Activated naive CD8-positive, alpha-beta T cell treated with anti-CD3 and anti-CD28 coated beads, Interleukin-2, amount 50 U/mL, for 24 hours (primary cell): ENCODE results near the gene MTMR4.

Experiments used
- ATAC-seq: fragments of 150-1000 bp; cut with Tn5 transposase; one replicate; pipeline ENCODE4 v1.10.0; 2021
- DNase-seq: peaks from one replicate; pipeline ENCODE4 v3.0.0; 2021
- H3K27ac Mint-ChIP-seq: one replicate; pipeline ENCODE4 v1.8.0; 2021; ENCODE audit warnings: mild to moderate bottlenecking, mixed read lengths
- H3K27me3 Mint-ChIP-seq: one replicate; pipeline ENCODE4 v1.8.0; 2021; ENCODE audit warnings: mixed read lengths
- H3K36me3 Mint-ChIP-seq: one replicate; pipeline ENCODE4 v1.8.0; 2021; ENCODE audit warnings: low read depth, mixed read lengths
- H3K4me1 Mint-ChIP-seq: one replicate; pipeline ENCODE4 v1.8.0; 2021; ENCODE audit warnings: mixed read lengths
- H3K4me3 Mint-ChIP-seq: one replicate; pipeline ENCODE4 v1.8.0; 2021; ENCODE audit warnings: mild to moderate bottlenecking, moderate library complexity, mixed read lengths
- H3K9me3 Mint-ChIP-seq: one replicate; pipeline ENCODE4 v1.8.0; 2021; ENCODE audit warnings: mixed read lengths

The MTMR4 gene

DNA sequence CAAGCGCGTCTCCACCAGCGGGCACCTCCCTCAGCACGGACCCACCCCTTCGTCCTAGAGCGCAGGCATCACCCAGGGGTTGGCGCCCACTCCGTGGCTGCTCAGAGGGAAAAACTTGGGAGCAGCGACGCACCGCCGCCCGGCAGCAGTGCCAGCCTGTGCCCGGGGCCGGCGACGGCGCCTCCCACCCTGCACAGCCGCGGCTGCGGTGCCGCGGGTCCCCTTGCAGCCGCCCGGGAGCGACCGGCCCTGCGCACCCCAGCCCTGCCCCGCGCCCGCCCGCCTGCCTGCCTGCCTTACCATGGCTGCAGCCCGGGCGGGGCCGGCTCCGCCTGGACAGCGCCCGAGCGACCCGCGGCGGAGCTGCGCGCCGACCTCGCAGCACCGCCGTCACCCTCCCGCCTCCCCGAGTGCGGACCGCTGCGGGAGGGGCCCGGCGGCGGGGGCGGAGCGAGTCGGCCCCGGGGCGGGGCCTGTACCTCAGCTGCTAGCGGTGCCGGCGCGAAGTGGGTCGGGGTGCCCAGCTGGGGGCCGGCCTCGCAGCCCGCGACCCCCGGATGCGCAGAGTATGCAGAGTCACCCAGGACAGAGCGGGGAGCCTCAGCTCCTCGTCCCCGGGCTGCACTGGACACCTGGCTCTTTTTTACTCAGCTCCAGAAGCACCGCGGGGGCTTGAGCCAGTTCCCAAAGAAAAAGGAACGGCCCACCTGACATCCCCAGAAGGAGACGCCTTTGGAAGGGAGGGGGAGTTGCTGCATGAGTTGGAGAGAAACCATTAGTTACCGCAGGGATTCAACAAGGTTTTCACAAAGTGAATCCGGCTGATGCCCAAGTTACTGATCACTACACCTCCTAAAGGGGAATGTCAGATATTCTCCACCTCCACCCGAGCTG, 17.5 kb upstream of the MTMR4 start:
- Mint-ChIP-seq H3K4me1 (peaks cover 3% of the 10 kb centered on the region), H3K27ac (no peak overlapping the region), H3K4me3 (peak overlapping the region; percentile 38), H3K9me3 (no peaks in the 10 kb centered on the region), H3K36me3 (no peaks in the 10 kb centered on the region), H3K27me3 (peaks cover 33% of the 10 kb centered on the region)
- ATAC-seq (peak; percentile 81), DNase-seq (peak; percentile 59)

GRCh38 chr17:58531122-58531521, 16.7 kb upstream of the MTMR4 start:
- ATAC-seq (no peak), DNase-seq (no peak)
- H3K9me3 Mint-ChIP-seq: no peaks in the 10 kb centered on the region
- H3K27me3 Mint-ChIP-seq: peaks cover 33% of the 10 kb centered on the region
- peaks cover 3% of the 10 kb centered on the region for H3K4me1 Mint-ChIP-seq
- H3K27ac Mint-ChIP-seq: no peak overlapping the region
- H3K36me3 Mint-ChIP-seq: no peaks in the 10 kb centered on the region
- peak overlapping the region; percentile 32 for H3K4me3 Mint-ChIP-seq

GRCh38 chr17:58530655-58531054, 16.2 kb upstream of the MTMR4 start:
- Mint-ChIP-seq H3K27ac (no peak overlapping the region), H3K4me1 (peaks cover 3% of the 10 kb centered on the region), H3K4me3 (peak overlapping the region; percentile 32), H3K27me3 (peaks cover 32% of the 10 kb centered on the region), H3K9me3 (no peaks in the 10 kb centered on the region), H3K36me3 (no peaks in the 10 kb centered on the region)
- no peak for ATAC-seq
- no peak for DNase-seq

- ATAC-seq: no peak
- Mint-ChIP-seq H3K4me1 (peaks cover 3% of the 10 kb centered on the region), H3K4me3 (no peak overlapping the region), H3K27ac (no peak overlapping the region), H3K9me3 (no peaks in the 10 kb centered on the region), H3K27me3 (peaks cover 24% of the 10 kb centered on the region), H3K36me3 (no peaks in the 10 kb centered on the region)
- no peak for DNase-seq
Observed at GRCh38 chr17:58529275-58529674, 14.8 kb upstream of the MTMR4 start.

- Mint-ChIP-seq H3K4me1 (peaks cover 3% of the 10 kb centered on the region), H3K9me3 (no peaks in the 10 kb centered on the region), H3K27me3 (peaks cover 24% of the 10 kb centered on the region), H3K4me3 (no peak overlapping the region), H3K36me3 (no peaks in the 10 kb centered on the region), H3K27ac (no peak overlapping the region)
- ATAC-seq (no peak), DNase-seq (no peak)
Observed at GRCh38 chr17:58528443-58528842, 14.0 kb upstream of the MTMR4 start.

- Mint-ChIP-seq H3K4me1 (peaks cover 3% of the 10 kb centered on the region), H3K27ac (no peak overlapping the region), H3K9me3 (no peaks in the 10 kb centered on the region), H3K27me3 (peaks cover 19% of the 10 kb centered on the region), H3K36me3 (no peaks in the 10 kb centered on the region), H3K4me3 (no peak overlapping the region)
- ATAC-seq: no peak
- DNase-seq: no peak
Observed at GRCh38 chr17:58527949-58528348, 13.5 kb upstream of the MTMR4 start.

GRCh38 chr17:58527306-58527705, 12.9 kb upstream of the MTMR4 start:
- Mint-ChIP-seq H3K9me3 (no peaks in the 10 kb centered on the region), H3K27ac (no peak overlapping the region), H3K4me3 (no peak overlapping the region), H3K4me1 (peaks cover 3% of the 10 kb centered on the region), H3K27me3 (peaks cover 14% of the 10 kb centered on the region), H3K36me3 (no peaks in the 10 kb centered on the region)
- no peak for ATAC-seq
- DNase-seq: no peak

GRCh38 chr17:58525239-58525638, 10.8 kb upstream of the MTMR4 start:
- Mint-ChIP-seq H3K9me3 (no peaks in the 10 kb centered on the region), H3K27me3 (peaks cover 7% of the 10 kb centered on the region), H3K4me3 (no peak overlapping the region), H3K27ac (no peak overlapping the region), H3K36me3 (no peaks in the 10 kb centered on the region), H3K4me1 (no peaks in the 10 kb centered on the region)
- ATAC-seq: no peak
- no peak for DNase-seq

- peaks cover 4% of the 10 kb centered on the region for H3K36me3 Mint-ChIP-seq
- H3K9me3 Mint-ChIP-seq: no peaks in the 10 kb centered on the region
- H3K27ac Mint-ChIP-seq: no peak overlapping the region
- H3K4me3 Mint-ChIP-seq: no peak overlapping the region
- no peak for ATAC-seq
- peaks cover 5% of the 10 kb centered on the region for H3K27me3 Mint-ChIP-seq
- DNase-seq: no peak
- H3K4me1 Mint-ChIP-seq: peaks cover 24% of the 10 kb centered on the region
Observed at GRCh38 chr17:58521680-58522079, 7.2 kb upstream of the MTMR4 start.

- H3K36me3 Mint-ChIP-seq: peaks cover 4% of the 10 kb centered on the region
- ATAC-seq (no peak), DNase-seq (peak; percentile 18)
- H3K27ac Mint-ChIP-seq: no peak overlapping the region
- no peak overlapping the region for H3K4me3 Mint-ChIP-seq
- no peaks in the 10 kb centered on the region for H3K9me3 Mint-ChIP-seq
- H3K27me3 Mint-ChIP-seq: peaks cover 5% of the 10 kb centered on the region
- peaks cover 28% of the 10 kb centered on the region for H3K4me1 Mint-ChIP-seq
Observed at GRCh38 chr17:58520843-58521430, 6.5 kb upstream of the MTMR4 start.

- Mint-ChIP-seq H3K27me3 (peaks cover 5% of the 10 kb centered on the region), H3K27ac (peak overlapping the region; percentile 96), H3K4me3 (peak overlapping the region; percentile 90), H3K36me3 (peaks cover 5% of the 10 kb centered on the region), H3K9me3 (no peaks in the 10 kb centered on the region), H3K4me1 (peaks cover 45% of the 10 kb centered on the region)
- DNase-seq (peak; percentile 98), ATAC-seq (peak; percentile 91)
Observed at GRCh38 chr17:58517928-58518609, 3.6 kb upstream of the MTMR4 start.

DNA sequence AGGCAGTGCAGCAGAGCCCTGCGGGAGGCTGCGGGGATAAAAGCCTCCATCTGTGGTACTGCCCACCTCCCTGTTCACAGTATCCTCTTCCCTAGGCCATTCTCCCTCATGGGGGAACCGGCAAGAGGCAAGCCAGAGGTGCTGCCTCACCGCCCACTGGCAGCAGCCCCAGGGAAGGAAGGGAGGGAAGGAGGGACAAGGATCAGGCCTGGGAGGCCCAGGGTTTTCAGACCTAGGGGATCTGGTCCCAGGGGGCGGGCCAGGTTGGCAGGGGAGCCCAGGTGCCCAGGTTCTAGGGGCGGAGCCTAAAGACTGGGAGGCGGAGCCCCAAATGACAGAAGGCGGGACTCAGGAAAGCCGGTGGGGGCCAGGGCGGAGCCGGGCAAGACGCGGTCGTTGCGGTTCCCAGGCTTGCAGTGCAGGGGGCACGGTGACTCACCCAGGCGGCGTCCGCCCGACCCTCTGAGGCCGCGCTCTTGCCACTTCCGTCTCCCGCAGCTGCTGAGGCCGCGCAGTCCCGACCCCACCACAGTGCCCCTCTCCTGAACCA, 3.0 kb upstream of the MTMR4 start:
- Mint-ChIP-seq H3K27ac (peak overlapping the region; percentile 96), H3K27me3 (peaks cover 5% of the 10 kb centered on the region), H3K4me3 (peak overlapping the region; percentile 90), H3K4me1 (peaks cover 49% of the 10 kb centered on the region), H3K36me3 (peaks cover 10% of the 10 kb centered on the region), H3K9me3 (no peaks in the 10 kb centered on the region)
- DNase-seq (peak; percentile 98), ATAC-seq (no peak)

- ATAC-seq: no peak
- no peaks in the 10 kb centered on the region for H3K9me3 Mint-ChIP-seq
- DNase-seq: peak; percentile 8
- peaks cover 5% of the 10 kb centered on the region for H3K27me3 Mint-ChIP-seq
- peaks cover 49% of the 10 kb centered on the region for H3K4me1 Mint-ChIP-seq
- H3K4me3 Mint-ChIP-seq: peak overlapping the region; percentile 90
- peaks cover 15% of the 10 kb centered on the region for H3K36me3 Mint-ChIP-seq
- peak overlapping the region; percentile 96 for H3K27ac Mint-ChIP-seq
Observed at GRCh38 chr17:58516644-58517377, 2.4 kb upstream of the MTMR4 start.

DNA sequence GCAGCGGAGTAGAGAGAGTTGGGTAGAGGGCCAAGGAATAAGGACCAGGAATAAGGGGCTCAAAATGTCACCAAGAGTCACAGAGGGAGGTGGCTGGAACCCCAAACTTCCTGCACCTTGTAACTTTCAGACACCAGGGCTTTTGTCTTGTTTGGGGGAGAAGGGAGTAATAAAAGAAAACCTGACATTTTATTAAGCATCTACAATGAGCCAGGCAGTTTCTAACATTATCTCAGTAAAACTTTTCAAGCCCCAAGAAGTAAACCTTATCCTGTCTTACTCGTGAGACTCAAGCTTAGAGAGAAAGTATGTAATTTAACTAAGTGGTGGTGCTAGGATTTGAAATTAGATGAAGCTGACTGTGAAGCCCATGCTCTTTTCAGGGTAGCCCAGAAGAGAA, 848 bp upstream of the MTMR4 start:
- peaks cover 30% of the 10 kb centered on the region for H3K36me3 Mint-ChIP-seq
- no peaks in the 10 kb centered on the region for H3K9me3 Mint-ChIP-seq
- peak overlapping the region; percentile 71 for H3K4me3 Mint-ChIP-seq
- peak overlapping the region; percentile 37 for H3K27ac Mint-ChIP-seq
- ATAC-seq: no peak
- H3K27me3 Mint-ChIP-seq: peaks cover 5% of the 10 kb centered on the region
- DNase-seq: no peak
- peaks cover 61% of the 10 kb centered on the region for H3K4me1 Mint-ChIP-seq
